Activated CD8-positive, alpha-beta memory T cell treated with anti-CD3 and anti-CD28 coated beads, Interleukin-2, amount 50 U/mL, for 24 hours (primary cell): ENCODE results near the gene VIPR1.
A peak's percentile ranks its signal among the peaks of the same experiment; 100 is the strongest.
"Not testable (repeated sequence)": the region's sequence is repeated elsewhere in the genome, so short reads cannot be mapped to it uniquely, and the experiment has no call there.

Experiments used
- DNase-seq: peaks from one replicate; pipeline ENCODE4 v3.0.0-alpha.2; 2020; ENCODE audit errors: extremely low read depth

The VIPR1 gene

GRCh38 chr3:42575137-42575741, 72.8 kb downstream of the VIPR1 start:
- no peak for DNase-seq

- no peak for DNase-seq
Measured at GRCh38 chr3:42578054-42578453, 75.6 kb downstream of the VIPR1 start.

- not testable (repeated sequence) for DNase-seq
Measured at GRCh38 chr3:42579346-42579745, 76.9 kb downstream of the VIPR1 start.

GRCh38 chr3:42581400-42581708, 78.9 kb downstream of the VIPR1 start:
- no peak for DNase-seq

- peak; percentile 92 for DNase-seq
Measured at GRCh38 chr3:42581709-42582473, 79.4 kb downstream of the VIPR1 start, which contains the start of gene SEC22C. SEC22C (minus strand) TSS chr3:42581967; CDS start chr3:42569046, 12,921 bp downstream.

GRCh38 chr3:42582474-42583070, 80.1 kb downstream of the VIPR1 start:
- DNase-seq: no peak
